Stomach (tissue), 9 donors: ENCODE measurements around the gene KIF20A. TPM values are rescaled to one million over a fixed set of nuclear protein-coding genes. Genes with fewer than 3 reads are reported as not detected.
"Not testable (repeated sequence)": the region's sequence is repeated elsewhere in the genome, so short reads cannot be mapped to it uniquely, and the experiment has no call there.

Source experiments
- DNase-seq, 2 donors: peaks; one replicate each; pipeline versions ENCODE4 v3.0.0 to v3.0.0-alpha.2; 2013 to 2019
- H3K27ac ChIP-seq, 5 donors: fragments of 200-600 bp in 4 of 5; sonication (generic) in 4 of 5; one replicate each; pipeline ENCODE4 v1.5.1; 2013 to 2019; ENCODE audit warnings: mild to moderate bottlenecking in 1 of 5, moderate library complexity in 1 of 5
- H3K27me3 ChIP-seq, 3 donors: fragments of 200-600 bp; sonication (generic); one replicate each; pipeline ENCODE4 v1.5.1; 2017 to 2019; ENCODE audit warnings: mixed run types in 1 of 3
- H3K36me3 ChIP-seq, 4 donors: fragments of 200-600 bp; sonication (generic); 1 replicate in 3 of 4; 2 replicates in 1 of 4; pipeline ENCODE4 v1.5.1; 2016 to 2019
- H3K4me1 ChIP-seq, 4 donors: fragments of 200-600 bp; sonication (generic); one replicate each; pipeline ENCODE4 v1.5.1; 2016 to 2019
- H3K4me3 ChIP-seq, 4 donors: fragments of 200-600 bp; sonication (generic) in 3 of 4; one replicate each; pipeline ENCODE4 v1.5.1; 2016 to 2019; ENCODE audit warnings: mild to moderate bottlenecking in 1 of 4
- H3K9me3 ChIP-seq, 4 donors: fragments of 200-600 bp; sonication (generic); one replicate each; pipeline ENCODE4 v1.5.1; 2016 to 2019
- CTCF ChIP-seq, 7 experiments: fragments of 450-650 bp in 4 of 7; fragments of 200-600 bp in 3 of 7; sonication (generic) in 3 of 7; IDR thresholded peaks; one replicate each; pipeline ENCODE4 v1.5.1; 2016 to 2019; ENCODE audit warnings: antibody characterized with exemption in 7 of 7, control low read depth in 2 of 7, mild to moderate bottlenecking in 1 of 7
- EP300 ChIP-seq: sonication (generic); formaldehyde crosslinking; IDR thresholded peaks from one replicate; pipeline ENCODE4 v1.6.1; 2017; ENCODE audit warnings: antibody characterized with exemption
- POLR2A ChIP-seq, 4 donors: fragments of 450-650 bp; IDR thresholded peaks; one replicate each; pipeline ENCODE4 v1.6.1; 2016; ENCODE audit warnings: antibody characterized with exemption in 4 of 4, control low read depth in 2 of 4, mild to moderate bottlenecking in 1 of 4, moderate library complexity in 1 of 4
- POLR2AphosphoS5 ChIP-seq, 3 donors: sonication (generic); formaldehyde crosslinking; IDR thresholded peaks; one replicate each; pipeline ENCODE4 v1.6.1; 2016; ENCODE audit warnings: antibody characterized with exemption in 3 of 3
- WGBS, 5 donors: extraction: QIAGEN DNeasy Blood & Tissue Kit in 3 of 5; methylation state at CpG; one replicate each; pipeline versions ENCODE4 v1.1.5 to v1.1.7; 2013 to 2018; 5-methylcytosine and 5-hydroxymethylcytosine counted together
- intact Hi-C: fragments of 100-400 bp; cut with DNase I; formaldehyde crosslinking; loops from one replicate; pipeline ENCODE4 v1.15.1; 2023; ENCODE audit warnings: low total_unique reads
- polyA plus RNA-seq, 3 donors: library from polyadenylated mRNA; stranded (reverse); fragments of 200-250 nt; gene quantifications; one replicate each; pipeline ENCODE4 v1.2.3, GENCODE V29; 2013
- total RNA-seq, 5 donors: library from RNA; depleted of rRNA; stranded (reverse); fragments of >200 nt; gene quantifications; one replicate each; pipeline versions ENCODE4 v1.1.0 to v1.2.3, GENCODE V29; 2014 to 2016
- donor health status: healthy with polysubstance abuse.
- donor health status: Bipolar disorder and iron deficiency.
- donor health status: healthy.

KIF20A gene
- total and polyA plus RNA-seq, 8 donors, result 2.0 to 8.4 (median 4.7) TPM; not detected in 2

- intact Hi-C loops, result no loop called here
- no peak for DNase-seq
- 92 to 96% (median 93%) methylated on average over 6 of the region's 6 CpGs for WGBS, 5 donors
These were observed 3.9 kb downstream of the KIF20A start for GRCh38 chr5:138182808-138183207.

GRCh38 chr5:138186002-138186447 lies 7.1 kb downstream of the KIF20A start:
- no peak for DNase-seq
- H3K9me3 ChIP-seq, result no peaks in the 10 kb centered on the region
- intact Hi-C loops, result no loop called here
- H3K4me3 ChIP-seq, result no peak overlapping the region
- TF ChIP-seq POLR2A (IDR thresholded peaks at IDR 0.05) (no peak), POLR2AphosphoS5 (IDR thresholded peaks at IDR 0.05) (no peak), EP300 (no peak), CTCF (IDR thresholded peaks at IDR 0.05) (no peak)
- 80 to 90% (median 86%) methylated on average over 2 of the region's 2 CpGs for WGBS, 5 donors
- peaks cover 33 to 86% (median 76%) of the 10 kb centered on the region in 4 donors for H3K36me3 ChIP-seq
- no peak overlapping the region for H3K27ac ChIP-seq
- H3K4me1 ChIP-seq, result no peaks in the 10 kb centered on the region
- no peaks in the 10 kb centered on the region for H3K27me3 ChIP-seq

More at GRCh38 chr5:138182808-138183207, 3.9 kb downstream of the KIF20A start:
- Histone ChIP-seq H3K9me3 (no peaks in the 10 kb centered on the region), H3K27me3 (no peaks in the 10 kb centered on the region), H3K27ac (no peak overlapping the region), H3K4me1 (peaks cover 9 to 17% (median 13%) of the 10 kb centered on the region in 4 donors), H3K36me3 (peaks cover 8 to 54% (median 43%) of the 10 kb centered on the region in 4 donors), H3K4me3 (no peak overlapping the region)
- no peak for TF ChIP-seq POLR2AphosphoS5 (IDR thresholded peaks at IDR 0.05)
- TF ChIP-seq POLR2A (IDR thresholded peaks at IDR 0.05), result no peak
- TF ChIP-seq EP300, result no peak
- no peak for TF ChIP-seq CTCF (IDR thresholded peaks at IDR 0.05)

GRCh38 chr5:138188626-138189025 lies 9.7 kb downstream of the KIF20A start:
- Histone ChIP-seq H3K27ac (no peak overlapping the region), H3K4me3 (no peak overlapping the region), H3K27me3 (no peaks in the 10 kb centered on the region), H3K4me1 (no peaks in the 10 kb centered on the region), H3K36me3 (peaks cover 59 to 100% (median 100%) of the 10 kb centered on the region in 4 donors), H3K9me3 (no peaks in the 10 kb centered on the region)
- DNase-seq, result no peak
- 73 to 91% (median 88%) methylated on average over 3 of the region's 3 CpGs for WGBS, 5 donors
- intact Hi-C loops, result no loop called here
- TF ChIP-seq POLR2AphosphoS5 (IDR thresholded peaks at IDR 0.05), result no peak
- no peak for TF ChIP-seq POLR2A (IDR thresholded peaks at IDR 0.05)
- no peak for TF ChIP-seq EP300
- no peak for TF ChIP-seq CTCF (IDR thresholded peaks at IDR 0.05)

- Histone ChIP-seq H3K4me1 (no peaks in the 10 kb centered on the region), H3K27ac (no peak overlapping the region), H3K27me3 (no peaks in the 10 kb centered on the region), H3K9me3 (no peaks in the 10 kb centered on the region), H3K4me3 (no peak overlapping the region), H3K36me3 (peaks cover 55 to 97% (median 91%) of the 10 kb centered on the region in 4 donors)
- intact Hi-C loops, result no loop called here
- TF ChIP-seq EP300 (no peak), POLR2A (IDR thresholded peaks at IDR 0.05) (no peak), CTCF (IDR thresholded peaks at IDR 0.05) (no peak), POLR2AphosphoS5 (IDR thresholded peaks at IDR 0.05) (no peak)
- WGBS, 5 donors, result 89 to 97% (median 92%) methylated on average over 3 of the region's 3 CpGs
- no peak for DNase-seq
These were observed 13.9 kb downstream of the KIF20A start for GRCh38 chr5:138192826-138193225.

- H3K4me3 ChIP-seq, H3K4me1 ChIP-seq, intact Hi-C loops, H3K27me3 ChIP-seq, H3K27ac ChIP-seq, H3K9me3 ChIP-seq, DNase-seq: not testable (repeated sequence)
- 88 to 97% (median 93%) methylated on average over 7 to 8 of the region's 8 CpGs for WGBS, 5 donors
- H3K36me3 ChIP-seq, result peaks cover 52 to 97% (median 91%) of the 10 kb centered on the region in 4 donors
These were observed 14.9 kb downstream of the KIF20A start for GRCh38 chr5:138193859-138194258.
